Measurements from ENCODE around the gene MRPS5.

GRCh38 chr2:95165030-95165370, 43.4 kb upstream of the MRPS5 start:
- TF ChIP-seq REST (IDR thresholded peaks at IDR 0.05; ENCODE audit: insufficient read depth in 1 of 2, low read depth in 2 of 2, low read length in 2 of 2) (no peak), TAF1 (IDR thresholded peaks at IDR 0.05; ENCODE audit: borderline replicate concordance, insufficient read depth, low read length) (no peak; the same call in 1 of the 2 replicates), SIN3A (IDR thresholded peaks at IDR 0.05; ENCODE audit: borderline replicate concordance, insufficient read depth, low read length) (no peak), POLR2AphosphoS5 (IDR thresholded peaks at IDR 0.05; ENCODE audit: low read depth, low read length) (no peak)
